GM21528 (cell line): ENCODE data around the gene SMARCD3.

Experiments
- ATAC-seq: cut with Tn5 transposase; IDR thresholded peaks from one replicate; pipeline ENCODE4 v1.9.1; 2021; ENCODE audit warnings: mild to moderate bottlenecking, moderate library complexity; ENCODE audit not compliant: unreplicated experiment, low FRiP score

The SMARCD3 gene

GRCh38 chr7:151193203-151193978, 55.1 kb downstream of the SMARCD3 start:
- no peak for ATAC-seq

- ATAC-seq: no peak
These were observed 56.4 kb downstream of the SMARCD3 start for GRCh38 chr7:151192002-151192539.

GRCh38 chr7:151191544-151191943, 57.0 kb downstream of the SMARCD3 start:
- ATAC-seq: no peak

- no peak for ATAC-seq
These were observed 59.5 kb downstream of the SMARCD3 start for GRCh38 chr7:151189038-151189437.
